Lung (tissue), 12 donors: Measurements from ENCODE around the gene PCP2. TPM values are rescaled to one million over a fixed set of nuclear protein-coding genes. Genes with fewer than 3 reads are reported as not detected.

Experiments used
- ATAC-seq: fragments of 200-7000 bp; cut with Tn5 transposase; one replicate; pipeline ENCODE4 v1.9.1; 2020; ENCODE audit warnings: moderate number of reproducible peaks; ENCODE audit not compliant: insufficient read depth, low FRiP score
- DNase-seq, 3 donors: peaks; one replicate each; pipeline ENCODE4 v3.0.0-alpha.2; 2013 to 2017
- H3K27ac ChIP-seq, 2 donors: one replicate each; pipeline ENCODE4 v1.5.1; 2013; ENCODE audit warnings: mild to moderate bottlenecking in 2 of 2, moderate library complexity in 2 of 2, control low read depth in 1 of 2, inconsistent platforms in 1 of 2, low read depth in 1 of 2, low read length in 1 of 2
- H3K27me3 ChIP-seq, 3 donors: one replicate each; pipeline ENCODE4 v1.5.1; 2013; ENCODE audit warnings: low read length in 2 of 3; ENCODE audit not compliant: control insufficient read depth in 3 of 3, insufficient read depth in 3 of 3
- H3K36me3 ChIP-seq, 4 donors: one replicate each; pipeline ENCODE4 v1.5.1; 2013; ENCODE audit warnings: low read length in 4 of 4, mild to moderate bottlenecking in 1 of 4, moderate library complexity in 1 of 4; ENCODE audit not compliant: control insufficient read depth in 4 of 4, insufficient read depth in 4 of 4
- H3K4me1 ChIP-seq, 5 donors: one replicate each; pipeline ENCODE4 v1.5.1; 2013; ENCODE audit warnings: low read length in 5 of 5, mild to moderate bottlenecking in 2 of 5, moderate library complexity in 1 of 5; ENCODE audit not compliant: control insufficient read depth in 5 of 5, insufficient read depth in 5 of 5
- H3K4me3 ChIP-seq: one replicate; pipeline ENCODE4 v1.5.1; 2013; ENCODE audit warnings: mild to moderate bottlenecking, control low read depth, moderate library complexity
- H3K9ac ChIP-seq, 2 donors: one replicate each; pipeline ENCODE4 v1.5.1; 2013; ENCODE audit warnings: low read length in 2 of 2, control low read depth in 1 of 2; ENCODE audit not compliant: insufficient read depth in 1 of 2
- H3K9me3 ChIP-seq, 4 donors: one replicate each; pipeline ENCODE4 v1.5.1; 2013; ENCODE audit warnings: low read length in 3 of 4, mild to moderate bottlenecking in 1 of 4, moderate library complexity in 1 of 4; ENCODE audit not compliant: control insufficient read depth in 4 of 4, insufficient read depth in 3 of 4
- WGBS, 2 donors: extraction: QIAGEN DNeasy Blood & Tissue Kit; methylation state at CpG; one replicate each; pipeline ENCODE4 v1.1.7; 2013; 5-methylcytosine and 5-hydroxymethylcytosine counted together
- polyA plus RNA-seq, 2 donors: library from polyadenylated mRNA; stranded (reverse); fragments of 200-250 nt; gene quantifications; one replicate each; pipeline ENCODE4 v1.2.1, GENCODE V29; 2013
- total RNA-seq, 2 donors: library from RNA; depleted of rRNA in 1 of 2; stranded (reverse); fragments of >200 nt in 1 of 2; gene quantifications; one replicate each; pipeline ENCODE4 v1.2.1, GENCODE V29; 2014 to 2021
- TF ChIP-seq, protein P1 (sequence below): IDR thresholded peaks from 2 replicates; pipeline ENCODE4 v1.5.1; 2012; ENCODE audit warnings: mild to moderate bottlenecking; ENCODE audit errors: control extremely low read depth, extremely low read depth
- donor health status: control.
- donor health status: control.
- donor health status: Bipolar disorder and iron deficiency.
- donor health status: healthy.
- donor health status: DM: yes; HTN: yes; CAD: no.

Gene PCP2
- total and polyA plus RNA-seq, 4 donors = 0.60 to 4.4 (median 1.9) TPM

DNA sequence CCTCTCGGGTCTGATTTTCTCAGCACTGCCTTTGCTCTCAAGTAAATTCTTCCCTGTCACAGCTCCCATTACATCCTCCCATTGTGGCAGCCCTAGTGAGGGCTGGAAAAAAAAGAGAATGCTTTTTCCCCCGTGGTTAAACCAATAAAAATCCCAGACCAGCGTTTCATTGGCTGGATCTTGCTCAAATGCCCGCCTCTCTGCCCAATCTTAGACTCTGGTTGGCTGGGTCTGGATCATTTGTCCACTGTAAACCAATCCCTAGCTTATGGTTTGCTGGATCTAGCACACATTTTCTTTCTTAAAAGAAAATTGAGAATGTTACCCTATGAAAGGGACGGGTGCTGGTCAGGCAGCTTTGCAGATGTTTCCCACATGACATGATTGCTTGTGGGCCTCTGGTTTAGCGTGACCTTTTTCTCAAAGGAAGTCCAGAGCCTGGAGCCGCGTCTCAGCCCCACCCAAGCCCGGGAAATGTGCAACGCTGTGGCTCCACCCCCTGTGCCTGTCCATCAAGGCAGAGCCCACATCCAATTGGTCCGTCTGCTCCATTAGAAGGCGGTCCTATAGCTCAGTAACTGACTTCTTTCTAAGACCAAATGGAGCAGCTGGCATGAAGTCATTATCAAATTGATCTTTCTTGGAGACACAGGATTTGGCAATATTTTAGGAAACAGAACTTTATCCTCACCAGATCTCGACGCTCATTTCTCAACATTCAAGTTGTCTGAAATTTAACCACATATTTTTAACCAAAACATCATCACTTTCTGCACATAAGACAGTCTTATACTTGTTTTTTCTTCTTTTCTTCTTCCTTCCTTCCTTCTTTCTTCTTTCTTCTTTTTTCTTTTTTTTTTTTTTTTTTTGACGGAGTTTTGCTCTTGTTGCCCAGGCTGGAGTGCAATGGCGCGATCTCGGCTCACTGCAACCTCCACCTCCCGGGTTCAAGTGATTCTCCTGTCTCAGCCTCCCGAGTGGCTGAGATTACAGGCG lies 40.8 kb upstream of the PCP2 start:
- peak; percentile 36 to 51 (median 41) for DNase-seq
- no peak overlapping the region for H3K27ac ChIP-seq

DNA sequence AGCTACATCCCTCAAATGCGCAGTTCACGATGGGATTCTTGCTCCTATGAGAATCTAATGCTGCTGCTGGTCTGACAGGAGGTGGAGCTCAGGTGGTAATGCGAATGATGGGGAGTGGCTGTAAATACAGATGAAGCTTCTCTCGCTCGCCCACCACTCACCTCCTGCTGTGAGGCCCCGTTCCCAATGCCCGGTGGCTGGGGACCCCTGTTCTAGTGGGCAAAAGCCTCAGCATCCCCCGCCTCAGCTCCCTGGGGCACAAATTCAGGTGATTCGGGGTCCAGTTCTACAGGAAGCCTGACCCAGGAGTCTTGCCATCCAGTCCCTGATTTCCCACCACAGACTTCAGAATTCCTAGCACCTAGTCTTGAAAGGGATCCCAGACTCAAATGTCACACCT lies 39.0 kb upstream of the PCP2 start:
- Histone ChIP-seq H3K9me3 (peaks cover 0 to 2% (median 0%) of the 10 kb centered on the region in 4 donors), H3K4me1 (peaks cover 0 to 4% (median 0%) of the 10 kb centered on the region in 5 donors), H3K27ac (no peak overlapping the region), H3K9ac (no peak overlapping the region), H3K36me3 (no peaks in the 10 kb centered on the region), H3K4me3 (no peak overlapping the region), H3K27me3 (peaks cover 10 to 30% (median 11%) of the 10 kb centered on the region in 3 donors)
- ATAC-seq (no peak), DNase-seq (no peak)
- TF ChIP-seq, protein P1, sequence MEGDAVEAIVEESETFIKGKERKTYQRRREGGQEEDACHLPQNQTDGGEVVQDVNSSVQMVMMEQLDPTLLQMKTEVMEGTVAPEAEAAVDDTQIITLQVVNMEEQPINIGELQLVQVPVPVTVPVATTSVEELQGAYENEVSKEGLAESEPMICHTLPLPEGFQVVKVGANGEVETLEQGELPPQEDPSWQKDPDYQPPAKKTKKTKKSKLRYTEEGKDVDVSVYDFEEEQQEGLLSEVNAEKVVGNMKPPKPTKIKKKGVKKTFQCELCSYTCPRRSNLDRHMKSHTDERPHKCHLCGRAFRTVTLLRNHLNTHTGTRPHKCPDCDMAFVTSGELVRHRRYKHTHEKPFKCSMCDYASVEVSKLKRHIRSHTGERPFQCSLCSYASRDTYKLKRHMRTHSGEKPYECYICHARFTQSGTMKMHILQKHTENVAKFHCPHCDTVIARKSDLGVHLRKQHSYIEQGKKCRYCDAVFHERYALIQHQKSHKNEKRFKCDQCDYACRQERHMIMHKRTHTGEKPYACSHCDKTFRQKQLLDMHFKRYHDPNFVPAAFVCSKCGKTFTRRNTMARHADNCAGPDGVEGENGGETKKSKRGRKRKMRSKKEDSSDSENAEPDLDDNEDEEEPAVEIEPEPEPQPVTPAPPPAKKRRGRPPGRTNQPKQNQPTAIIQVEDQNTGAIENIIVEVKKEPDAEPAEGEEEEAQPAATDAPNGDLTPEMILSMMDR = no peak
- WGBS, 2 donors = 55 to 57% methylated on average over 9 of the region's 9 CpGs

More for the DNA sequence above, 40.8 kb upstream of the PCP2 start:
- WGBS, 2 donors = 35 to 52% methylated on average over 16 to 21 of the region's 21 CpGs
- peaks cover 10 to 30% (median 14%) of the 10 kb centered on the region in 3 donors for H3K27me3 ChIP-seq
- H3K9me3 ChIP-seq = peaks cover 0 to 2% (median 0%) of the 10 kb centered on the region in 4 donors
- peak; percentile 84 for ATAC-seq
- H3K4me1 ChIP-seq = peaks cover 0 to 4% (median 0%) of the 10 kb centered on the region in 5 donors
- TF ChIP-seq, protein P1 = no peak
- no peak overlapping the region for H3K9ac ChIP-seq
- no peaks in the 10 kb centered on the region for H3K36me3 ChIP-seq
- no peak overlapping the region for H3K4me3 ChIP-seq

DNA sequence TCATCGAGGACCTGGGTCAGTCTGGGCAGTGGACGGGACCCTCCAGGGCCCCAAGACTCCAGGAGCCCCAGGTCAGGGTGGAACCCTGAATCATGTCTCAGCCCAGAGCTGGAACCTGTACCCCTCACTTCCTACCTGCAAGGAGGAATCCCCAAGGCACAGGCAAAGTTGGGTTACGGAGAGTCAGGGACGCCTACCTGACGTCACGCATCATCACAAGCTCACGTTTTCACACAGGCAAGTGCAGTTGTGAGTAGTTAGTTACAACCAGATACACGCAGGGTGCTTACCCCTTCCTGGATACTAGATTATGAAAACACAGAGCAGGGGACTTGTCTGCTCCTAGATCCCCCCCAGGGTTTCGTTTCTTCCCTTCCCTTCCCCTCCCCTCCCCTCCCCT lies 37.3 kb upstream of the PCP2 start:
- no peak overlapping the region for H3K9ac ChIP-seq
- H3K9me3 ChIP-seq = peaks cover 0 to 2% (median 0%) of the 10 kb centered on the region in 4 donors
- DNase-seq = no peak
- peaks cover 0 to 4% (median 0%) of the 10 kb centered on the region in 5 donors for H3K4me1 ChIP-seq
- no peak overlapping the region for H3K4me3 ChIP-seq
- ATAC-seq = no peak
- peaks cover 9 to 24% (median 10%) of the 10 kb centered on the region in 3 donors for H3K27me3 ChIP-seq
- H3K36me3 ChIP-seq = no peaks in the 10 kb centered on the region
- no peak overlapping the region for H3K27ac ChIP-seq
- TF ChIP-seq, protein P1 = no peak
- WGBS, 2 donors = 33 to 56% methylated on average over 9 of the region's 9 CpGs
